ENCODE measurements around the gene CHID1. TPM values are rescaled to one million over a fixed set of nuclear protein-coding genes. Genes with fewer than 3 reads are reported as not detected.

CHID1 gene
- total and polyA plus RNA-seq, 9 of the 15 experiments (the other 6 are each of a cell fraction or from before 2014, with no cell fraction given) = 15.1 to 108 (median 39.8) TPM

GRCh38 chr11:914747-915501 is 4.3 kb upstream of the CHID1 start (continued):
- TF ChIP-seq ATF6 (CRISPR knock-in tag; IDR thresholded peaks at IDR 0.05) (no peak), ZNF76 (CRISPR knock-in tag; IDR thresholded peaks at IDR 0.05; ENCODE audit: borderline replicate concordance) (no peak), ZNF780A (CRISPR knock-in tag; IDR thresholded peaks at IDR 0.05) (no peak), TBL1XR1 (IDR thresholded peaks at IDR 0.05; ENCODE audit: low read length in 2 of 2) (no peak), FOXK1 (CRISPR knock-in tag; IDR thresholded peaks at IDR 0.05; ENCODE audit: borderline replicate concordance) (no peak), HSF4 (CRISPR knock-in tag; IDR thresholded peaks at IDR 0.05; ENCODE audit: borderline replicate concordance) (no peak), GABPA (tag; conservative IDR thresholded peaks at IDR 0.05; ENCODE audit: low read depth) (peak; percentile 67), ASH1L (IDR thresholded peaks at IDR 0.05; ENCODE audit: borderline replicate concordance, low read depth, partially characterized antibody) (no peak), ZNF316 (IDR thresholded peaks at IDR 0.05) (peak; percentile 92), ZNF224 (CRISPR knock-in tag; IDR thresholded peaks at IDR 0.05) (no peak), ARID1B (IDR thresholded peaks at IDR 0.05) (no peak), C11orf30 (IDR thresholded peaks at IDR 0.05; ENCODE audit: low read depth) (peak; percentile 90), BCL6 (CRISPR knock-in tag; IDR thresholded peaks at IDR 0.05) (no peak), SREBF1 (IDR thresholded peaks at IDR 0.05; ENCODE audit: borderline replicate concordance, low read depth, low read length) (no peak), RFX5 (IDR thresholded peaks at IDR 0.05; ENCODE audit: low read depth, low read length) (no peak), BRF2 (IDR thresholded peaks at IDR 0.05; ENCODE audit: borderline replicate concordance, insufficient read depth, insufficient read length) (no peak), PKNOX1 (IDR thresholded peaks at IDR 0.05) (peak; percentile 52), STAT5A (IDR thresholded peaks at IDR 0.05; ENCODE audit: borderline replicate concordance, low read length) (no peak), ZBTB9 (CRISPR knock-in tag; IDR thresholded peaks at IDR 0.05) (peak; percentile 93), CREB3 (tag; conservative IDR thresholded peaks at IDR 0.05; ENCODE audit: low read depth) (peak; percentile 86), RAD51 (IDR thresholded peaks at IDR 0.05; ENCODE audit: borderline replicate concordance, low read depth) (no peak), HDAC8 (tag; IDR thresholded peaks at IDR 0.05) (no peak), ZBED1 (IDR thresholded peaks at IDR 0.05) (no peak)
